ENCODE measurements around the gene GYS2.

The GYS2 gene

DNA sequence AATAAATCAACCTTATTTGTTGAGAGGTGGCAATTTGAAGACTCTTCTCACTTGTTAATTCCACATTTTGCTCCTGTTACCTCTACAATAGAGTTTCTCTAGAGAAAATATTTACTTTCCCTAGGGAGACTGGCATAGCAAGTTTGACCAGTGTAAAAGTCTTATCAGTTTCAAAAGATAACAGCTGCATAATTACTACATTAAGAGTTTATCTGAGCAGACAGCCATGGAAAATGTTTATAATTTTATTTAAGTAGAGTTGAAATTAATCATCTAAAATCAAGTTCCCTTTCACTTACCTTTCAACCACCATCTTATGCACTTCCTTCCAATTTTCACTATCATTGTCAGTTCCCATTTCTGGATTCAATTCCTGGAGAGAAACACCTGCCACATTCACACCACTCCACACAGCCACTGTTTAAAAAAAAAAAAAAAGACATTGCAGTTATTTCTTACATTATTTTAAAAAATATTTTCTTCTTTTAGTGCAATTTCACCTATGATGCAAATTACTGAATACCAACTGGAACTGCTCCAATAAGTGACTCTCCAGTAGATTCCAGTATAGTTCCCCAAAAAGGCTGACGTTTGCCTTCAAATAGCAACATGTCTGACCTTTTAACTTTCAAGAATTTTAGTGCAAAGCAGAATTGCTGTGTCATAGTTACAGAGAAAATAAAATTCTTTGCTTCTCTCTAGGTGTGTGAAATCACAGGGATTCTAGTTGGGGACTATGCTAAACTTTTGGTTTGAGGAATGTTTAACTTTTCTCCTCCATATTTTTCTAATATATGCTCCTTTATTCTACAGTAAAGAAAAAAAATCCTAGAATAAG is 33.6 kb upstream of the GYS2 start:
- H3K4me3 ChIP-seq (ENCODE audit: low read depth, low read length): no peak overlapping the region
- peaks cover 90% of the 10 kb centered on the region for H3K36me3 ChIP-seq (ENCODE audit: control insufficient read depth, insufficient read depth, low read length)

DNA sequence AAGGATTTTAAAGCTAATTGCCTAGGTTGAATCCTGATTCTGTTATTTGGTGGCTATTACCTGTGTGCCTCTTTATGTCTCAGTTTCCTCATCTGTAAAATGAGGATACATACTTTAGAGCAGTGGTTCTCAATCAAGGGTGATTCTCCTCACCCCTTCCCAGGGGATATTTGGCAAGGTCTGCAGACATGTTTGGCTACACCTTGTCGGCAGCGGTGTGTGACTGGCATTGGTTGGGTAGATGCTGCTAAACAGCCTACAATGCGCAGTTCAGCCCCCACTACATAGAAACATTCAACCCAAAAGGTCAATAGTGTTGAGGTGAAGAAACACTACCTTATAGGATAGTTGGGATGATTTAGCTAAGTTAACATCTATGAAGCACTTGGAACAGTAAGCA is 29.6 kb upstream of the GYS2 start:
- Histone ChIP-seq H3K4me1 (ENCODE audit: control insufficient read depth, insufficient read depth, low read length) (no peaks in the 10 kb centered on the region), H3K4me3 (ENCODE audit: low read depth, low read length) (no peak overlapping the region), H3K9ac (ENCODE audit: low read length) (no peak overlapping the region), H3K27me3 (ENCODE audit: control insufficient read depth, insufficient read depth, low read length) (no peaks in the 10 kb centered on the region), H3K36me3 (ENCODE audit: control insufficient read depth, insufficient read depth, low read length) (peaks cover 53% of the 10 kb centered on the region), H3K9me3 (ENCODE audit: control insufficient read depth, insufficient read depth, low read depth, low read length) (no peaks in the 10 kb centered on the region), H3K27ac (ENCODE audit: low read depth, low read length) (no peak overlapping the region)

More for the DNA sequence above, 33.6 kb upstream of the GYS2 start:
- H3K27me3 ChIP-seq (ENCODE audit: control insufficient read depth, insufficient read depth, low read length): no peaks in the 10 kb centered on the region
- H3K4me1 ChIP-seq (ENCODE audit: control insufficient read depth, insufficient read depth, low read length): peaks cover 5% of the 10 kb centered on the region; the same call in 1 of the 2 replicates
- no peaks in the 10 kb centered on the region for H3K9me3 ChIP-seq (ENCODE audit: control insufficient read depth, insufficient read depth, low read depth, low read length)
- H3K9ac ChIP-seq (ENCODE audit: low read length): no peak overlapping the region
- H3K27ac ChIP-seq (ENCODE audit: low read depth, low read length): no peak overlapping the region

DNA sequence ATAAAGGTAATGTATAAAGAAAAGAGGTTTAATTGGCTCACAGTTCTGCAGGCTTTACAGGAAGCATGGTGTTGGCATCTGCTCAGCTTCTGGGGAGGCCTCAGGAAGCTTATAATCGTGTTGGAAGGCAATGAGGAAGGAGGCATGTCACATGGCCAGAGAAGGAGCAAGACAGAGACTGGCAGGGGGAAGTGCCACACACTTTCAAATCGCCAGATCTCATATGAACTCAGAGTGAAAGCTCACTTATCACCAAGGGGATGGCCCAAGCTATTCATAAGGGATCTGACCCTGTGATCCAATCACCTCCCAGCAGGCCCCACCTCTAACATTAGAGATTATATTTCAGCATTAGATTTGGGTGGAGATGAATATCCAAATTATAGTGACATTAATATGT is 26.7 kb upstream of the GYS2 start:
- H3K27me3 ChIP-seq (ENCODE audit: control insufficient read depth, insufficient read depth, low read length): no peaks in the 10 kb centered on the region
- no peaks in the 10 kb centered on the region for H3K4me1 ChIP-seq (ENCODE audit: control insufficient read depth, insufficient read depth, low read length)
- peaks cover 24% of the 10 kb centered on the region for H3K36me3 ChIP-seq (ENCODE audit: control insufficient read depth, insufficient read depth, low read length)
- H3K9me3 ChIP-seq (ENCODE audit: control insufficient read depth, insufficient read depth, low read depth, low read length): 0 out of 2 replicates have a peak, but pooled peaks cover 3% of the 10 kb centered on the region
- H3K9ac ChIP-seq (ENCODE audit: low read length): no peak overlapping the region
- H3K4me3 ChIP-seq (ENCODE audit: low read depth, low read length): no peak overlapping the region
- no peak overlapping the region for H3K27ac ChIP-seq (ENCODE audit: low read depth, low read length)

DNA sequence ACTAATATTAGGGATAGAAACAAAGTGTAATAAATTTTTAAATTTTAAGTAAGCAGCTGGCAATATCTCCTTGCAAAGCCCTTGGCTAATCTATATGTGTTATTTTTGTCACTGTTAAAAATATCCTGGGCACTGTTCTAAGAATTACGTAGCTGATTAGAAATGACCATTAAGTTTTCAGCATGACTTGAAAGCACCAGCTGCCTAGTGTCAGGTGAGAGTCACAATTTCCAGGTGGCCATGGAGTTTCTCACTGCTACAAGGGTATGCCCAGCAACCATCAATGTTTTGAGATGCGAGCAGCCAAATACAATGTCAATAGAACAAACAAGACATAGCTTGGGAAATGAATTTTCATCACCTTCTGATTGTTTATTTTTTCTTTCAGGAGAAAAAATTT is 23.3 kb upstream of the GYS2 start:
- no peak overlapping the region for H3K9ac ChIP-seq (ENCODE audit: low read length)
- H3K27ac ChIP-seq (ENCODE audit: low read depth, low read length): no peak overlapping the region
- no peak overlapping the region for H3K4me3 ChIP-seq (ENCODE audit: low read depth, low read length)

DNA sequence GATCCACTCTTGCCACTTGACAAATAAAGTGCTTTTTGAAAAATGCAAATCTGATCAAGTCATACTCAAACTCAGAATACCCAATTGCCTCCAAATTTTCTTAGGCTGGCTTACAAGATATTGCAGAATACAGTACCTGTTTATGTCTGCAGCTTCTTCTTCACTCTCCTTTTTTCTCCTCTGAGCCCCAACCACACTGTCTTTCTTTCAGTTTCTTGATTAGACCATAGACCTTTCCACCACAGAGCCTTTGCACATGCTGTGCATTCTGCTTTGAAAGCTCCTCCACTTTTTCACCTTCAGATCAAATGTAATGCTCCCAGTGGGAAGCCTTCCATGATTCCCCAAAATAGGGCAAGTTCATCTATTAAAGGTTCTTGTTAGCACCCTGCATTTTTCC is 13.9 kb upstream of the GYS2 start:
- Histone ChIP-seq H3K27ac (ENCODE audit: low read depth, low read length) (no peak overlapping the region), H3K4me3 (ENCODE audit: low read depth, low read length) (no peak overlapping the region), H3K36me3 (ENCODE audit: control insufficient read depth, insufficient read depth, low read length) (no peaks in the 10 kb centered on the region), H3K27me3 (ENCODE audit: control insufficient read depth, insufficient read depth, low read length) (no peaks in the 10 kb centered on the region), H3K9ac (ENCODE audit: low read length) (no peak overlapping the region), H3K4me1 (ENCODE audit: control insufficient read depth, insufficient read depth, low read length) (no peaks in the 10 kb centered on the region), H3K9me3 (ENCODE audit: control insufficient read depth, insufficient read depth, low read depth, low read length) (no peaks in the 10 kb centered on the region)

More for the DNA sequence above, 23.3 kb upstream of the GYS2 start:
- Histone ChIP-seq H3K4me1 (ENCODE audit: control insufficient read depth, insufficient read depth, low read length) (no peaks in the 10 kb centered on the region), H3K27me3 (ENCODE audit: control insufficient read depth, insufficient read depth, low read length) (no peaks in the 10 kb centered on the region), H3K9me3 (ENCODE audit: control insufficient read depth, insufficient read depth, low read depth, low read length) (0 out of 2 replicates have a peak, but pooled peaks cover 3% of the 10 kb centered on the region), H3K36me3 (ENCODE audit: control insufficient read depth, insufficient read depth, low read length) (no peaks in the 10 kb centered on the region)

DNA sequence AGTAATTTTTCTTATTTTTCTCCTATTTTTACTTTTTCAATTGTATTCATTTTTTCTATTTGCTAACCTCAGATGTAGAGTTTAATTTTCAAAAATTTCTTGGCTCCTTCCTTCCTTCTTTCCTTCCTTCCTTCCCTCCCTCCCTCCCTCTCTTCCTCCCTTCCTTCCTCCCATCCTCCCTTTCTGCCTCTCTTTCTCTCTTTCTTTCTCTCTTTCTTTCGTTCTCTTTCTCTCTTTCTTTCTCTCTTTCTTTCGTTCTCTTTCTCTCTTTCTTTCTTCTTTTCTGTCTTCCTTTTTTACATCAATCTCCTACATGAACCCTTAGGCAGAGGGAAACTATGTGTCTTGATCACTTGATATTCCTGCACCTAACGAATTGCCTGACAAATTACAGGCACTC is 12.4 kb upstream of the GYS2 start:
- no peaks in the 10 kb centered on the region for H3K27me3 ChIP-seq (ENCODE audit: control insufficient read depth, insufficient read depth, low read length)
- H3K9ac ChIP-seq (ENCODE audit: low read length): no peak overlapping the region
- H3K4me3 ChIP-seq (ENCODE audit: low read depth, low read length): no peak overlapping the region
- no peaks in the 10 kb centered on the region for H3K4me1 ChIP-seq (ENCODE audit: control insufficient read depth, insufficient read depth, low read length)
- no peaks in the 10 kb centered on the region for H3K9me3 ChIP-seq (ENCODE audit: control insufficient read depth, insufficient read depth, low read depth, low read length)
- no peaks in the 10 kb centered on the region for H3K36me3 ChIP-seq (ENCODE audit: control insufficient read depth, insufficient read depth, low read length)
- H3K27ac ChIP-seq (ENCODE audit: low read depth, low read length): no peak overlapping the region

DNA sequence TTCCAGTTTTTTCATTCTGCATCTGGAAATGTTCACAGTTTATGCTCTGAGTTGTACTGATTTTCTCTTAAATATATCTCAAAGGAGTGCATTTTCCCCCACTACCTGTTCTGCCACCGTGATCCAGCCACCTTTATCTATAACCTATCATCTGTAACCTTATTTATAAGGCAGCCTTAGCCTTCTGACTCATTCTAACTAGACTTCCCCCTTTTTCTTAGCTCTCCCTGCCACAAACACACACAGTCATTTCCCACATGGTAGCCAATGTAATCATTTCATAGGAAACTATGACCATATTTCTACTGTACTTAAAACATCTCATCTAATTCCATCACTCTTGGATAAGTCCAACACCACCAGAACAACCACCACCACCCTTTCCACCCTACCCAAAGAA is 10.8 kb upstream of the GYS2 start:
- H3K27me3 ChIP-seq (ENCODE audit: control insufficient read depth, insufficient read depth, low read length): no peaks in the 10 kb centered on the region
- no peak overlapping the region for H3K4me3 ChIP-seq (ENCODE audit: low read depth, low read length)
- no peaks in the 10 kb centered on the region for H3K36me3 ChIP-seq (ENCODE audit: control insufficient read depth, insufficient read depth, low read length)

DNA sequence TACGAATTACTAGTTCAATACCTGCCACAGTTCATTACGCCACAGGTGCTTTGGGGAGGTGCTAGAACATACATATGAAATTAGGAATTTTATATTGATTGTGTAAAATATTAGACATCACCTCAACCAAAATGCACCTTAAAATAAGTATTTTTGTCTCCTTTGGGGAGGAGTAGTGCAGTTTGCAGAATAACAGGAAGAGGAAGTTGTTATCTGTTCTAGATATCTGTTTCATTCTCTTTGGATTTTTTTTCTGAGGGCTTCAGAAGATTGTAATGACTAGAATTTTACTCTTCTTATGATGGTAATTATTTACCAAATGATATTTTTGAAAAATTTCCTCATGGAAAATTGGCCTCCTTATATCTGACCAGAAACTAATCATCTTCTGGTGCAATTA is 9.9 kb upstream of the GYS2 start:
- no peaks in the 10 kb centered on the region for H3K4me1 ChIP-seq (ENCODE audit: control insufficient read depth, insufficient read depth, low read length)

More for the DNA sequence above, 10.8 kb upstream of the GYS2 start:
- no peak overlapping the region for H3K27ac ChIP-seq (ENCODE audit: low read depth, low read length)
- H3K9ac ChIP-seq (ENCODE audit: low read length): no peak overlapping the region
- no peaks in the 10 kb centered on the region for H3K4me1 ChIP-seq (ENCODE audit: control insufficient read depth, insufficient read depth, low read length)
- no peaks in the 10 kb centered on the region for H3K9me3 ChIP-seq (ENCODE audit: control insufficient read depth, insufficient read depth, low read depth, low read length)

DNA sequence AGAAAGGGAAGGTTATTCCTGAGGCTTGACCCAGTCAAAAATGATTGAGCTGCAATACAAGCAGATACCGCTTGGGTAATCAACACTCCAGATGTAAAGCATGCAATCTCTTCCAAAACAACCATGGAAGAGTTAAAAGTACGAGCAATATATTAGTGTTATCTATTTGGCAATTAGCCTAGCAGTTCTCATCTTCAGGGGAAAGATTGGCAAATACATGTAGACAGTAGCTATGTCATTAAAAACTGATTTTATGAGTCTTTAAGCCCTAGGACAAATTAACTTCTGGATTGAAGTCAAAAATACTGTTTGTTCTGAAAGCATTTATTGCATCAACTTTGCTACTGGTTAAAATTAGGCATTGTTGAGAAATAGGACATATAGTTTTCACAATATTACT is 9.3 kb upstream of the GYS2 start:
- Histone ChIP-seq H3K36me3 (ENCODE audit: control insufficient read depth, insufficient read depth, low read length) (no peaks in the 10 kb centered on the region), H3K4me1 (ENCODE audit: control insufficient read depth, insufficient read depth, low read length) (no peaks in the 10 kb centered on the region), H3K9ac (ENCODE audit: low read length) (no peak overlapping the region), H3K4me3 (ENCODE audit: low read depth, low read length) (no peak overlapping the region), H3K27me3 (ENCODE audit: control insufficient read depth, insufficient read depth, low read length) (no peaks in the 10 kb centered on the region), H3K9me3 (ENCODE audit: control insufficient read depth, insufficient read depth, low read depth, low read length) (no peaks in the 10 kb centered on the region), H3K27ac (ENCODE audit: low read depth, low read length) (no peak overlapping the region)

More for the DNA sequence above, 9.9 kb upstream of the GYS2 start:
- Histone ChIP-seq H3K9ac (ENCODE audit: low read length) (no peak overlapping the region), H3K36me3 (ENCODE audit: control insufficient read depth, insufficient read depth, low read length) (no peaks in the 10 kb centered on the region), H3K9me3 (ENCODE audit: control insufficient read depth, insufficient read depth, low read depth, low read length) (no peaks in the 10 kb centered on the region), H3K4me3 (ENCODE audit: low read depth, low read length) (no peak overlapping the region), H3K27ac (ENCODE audit: low read depth, low read length) (no peak overlapping the region), H3K27me3 (ENCODE audit: control insufficient read depth, insufficient read depth, low read length) (no peaks in the 10 kb centered on the region)

DNA sequence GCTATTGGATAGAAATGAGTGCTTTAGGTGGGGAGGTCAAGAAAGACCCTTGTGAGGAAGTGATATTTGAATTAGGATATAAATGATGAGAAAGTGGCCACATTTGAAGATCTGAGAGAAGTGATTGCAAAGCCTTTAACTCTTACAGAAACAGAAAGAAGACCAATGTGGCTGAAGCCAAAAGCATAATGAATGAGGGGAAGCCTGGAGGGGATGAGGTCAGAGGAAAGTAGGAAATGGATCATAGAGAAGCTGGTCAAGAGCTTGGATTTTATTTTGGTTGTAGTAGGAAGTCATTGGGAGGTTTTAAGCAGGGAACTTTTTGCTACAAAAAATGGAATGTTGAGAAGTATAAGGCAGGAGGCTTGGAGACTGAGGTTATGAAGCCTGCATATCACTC is 3.5 kb upstream of the GYS2 start:
- H3K9ac ChIP-seq (ENCODE audit: low read length): no peak overlapping the region
- no peaks in the 10 kb centered on the region for H3K27me3 ChIP-seq (ENCODE audit: control insufficient read depth, insufficient read depth, low read length)
- H3K4me1 ChIP-seq (ENCODE audit: control insufficient read depth, insufficient read depth, low read length): peaks cover 8% of the 10 kb centered on the region; the same call in 1 of the 2 replicates
- H3K9me3 ChIP-seq (ENCODE audit: control insufficient read depth, insufficient read depth, low read depth, low read length): no peaks in the 10 kb centered on the region
- H3K27ac ChIP-seq (ENCODE audit: low read depth, low read length): no peak overlapping the region
- H3K36me3 ChIP-seq (ENCODE audit: control insufficient read depth, insufficient read depth, low read length): no peaks in the 10 kb centered on the region
- H3K4me3 ChIP-seq (ENCODE audit: low read depth, low read length): no peak overlapping the region

DNA sequence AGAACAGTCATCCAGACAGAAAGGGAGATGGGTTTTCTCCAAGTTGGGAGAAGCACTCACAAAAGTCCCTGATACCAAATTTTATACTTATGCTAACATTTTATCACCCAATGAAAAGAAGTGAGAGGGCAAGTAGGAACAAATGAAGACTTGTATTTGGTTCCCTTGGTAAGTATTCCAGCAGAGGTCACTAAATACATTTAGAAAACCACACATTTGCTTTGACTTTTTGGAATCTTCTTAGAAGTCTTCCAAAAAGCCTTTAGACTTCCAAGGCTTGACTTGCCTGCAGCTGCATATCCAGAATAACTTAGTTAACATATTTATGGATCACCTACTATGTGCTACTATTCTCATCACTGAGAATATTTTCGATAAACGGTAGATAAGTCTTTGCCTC is 3.1 kb upstream of the GYS2 start:
- peaks cover 8% of the 10 kb centered on the region; the same call in 1 of the 2 replicates for H3K4me1 ChIP-seq (ENCODE audit: control insufficient read depth, insufficient read depth, low read length)
- no peak overlapping the region for H3K9ac ChIP-seq (ENCODE audit: low read length)
- H3K4me3 ChIP-seq (ENCODE audit: low read depth, low read length): no peak overlapping the region
- no peaks in the 10 kb centered on the region for H3K36me3 ChIP-seq (ENCODE audit: control insufficient read depth, insufficient read depth, low read length)
- H3K27me3 ChIP-seq (ENCODE audit: control insufficient read depth, insufficient read depth, low read length): no peaks in the 10 kb centered on the region
- no peaks in the 10 kb centered on the region for H3K9me3 ChIP-seq (ENCODE audit: control insufficient read depth, insufficient read depth, low read depth, low read length)
- H3K27ac ChIP-seq (ENCODE audit: low read depth, low read length): no peak overlapping the region

All from HUES6 (cell line).